Activated CD4-positive, CD25-positive, alpha-beta regulatory T cell treated with anti-CD3 and anti-CD28 coated beads, Interleukin-2, amount 50 U/mL, for 24 hours (primary cell): ENCODE measurements around the gene GPBP1L1.
"Not testable (repeated sequence)": the region's sequence is repeated elsewhere in the genome, so short reads cannot be mapped to it uniquely, and the experiment has no call there.

ENCODE experiments used
- ATAC-seq, 2 donors: fragments of 150-1000 bp; cut with Tn5 transposase; one replicate each; pipeline ENCODE4 v1.10.0; 2021; ENCODE audit warnings: mild to moderate bottlenecking in 1 of 2, moderate library complexity in 1 of 2

The GPBP1L1 gene

GRCh38 chr1:45629035-45629434, 57.3 kb downstream of the GPBP1L1 start:
- no peak for ATAC-seq

- ATAC-seq, result no peak
Observed at GRCh38 chr1:45623972-45624371, 62.4 kb downstream of the GPBP1L1 start, which contains the start of gene CCDC17. Gene CCDC17 (minus strand): TSS chr1:45624054. CDS start chr1:45623909, 145 bp downstream.

GRCh38 chr1:45622524-45623394, 63.6 kb downstream of the GPBP1L1 start:
- ATAC-seq, result no peak

GRCh38 chr1:45621895-45622523, 64.3 kb downstream of the GPBP1L1 start:
- no peak for ATAC-seq

- ATAC-seq, result no peak
Observed at GRCh38 chr1:45621501-45621836, 64.9 kb downstream of the GPBP1L1 start.

GRCh38 chr1:45620588-45621500, 65.5 kb downstream of the GPBP1L1 start:
- no peak for ATAC-seq

GRCh38 chr1:45619149-45619921, 67.0 kb downstream of the GPBP1L1 start:
- no peak for ATAC-seq

- peak in 1 of 2 donors; percentile 15 for ATAC-seq
Observed at GRCh38 chr1:45617618-45618017, 68.7 kb downstream of the GPBP1L1 start.

- no peak for ATAC-seq
Observed at GRCh38 chr1:45615885-45616284, 70.4 kb downstream of the GPBP1L1 start.

GRCh38 chr1:45612941-45613579, 73.3 kb downstream of the GPBP1L1 start:
- ATAC-seq, result no peak

- ATAC-seq, result no peak
Observed at GRCh38 chr1:45610589-45611226, 75.6 kb downstream of the GPBP1L1 start.

- ATAC-seq, result no peak
Observed at GRCh38 chr1:45608175-45609156, 77.9 kb downstream of the GPBP1L1 start.

- ATAC-seq, result no peak
Observed at GRCh38 chr1:45607404-45608074, 78.8 kb downstream of the GPBP1L1 start.

- ATAC-seq, result no peak
Observed at GRCh38 chr1:45604239-45604638, 82.1 kb downstream of the GPBP1L1 start.

- not testable (repeated sequence) for ATAC-seq
Observed at GRCh38 chr1:45596765-45597164, 89.6 kb downstream of the GPBP1L1 start.

GRCh38 chr1:45594412-45594811, 91.9 kb downstream of the GPBP1L1 start:
- no peak for ATAC-seq

- peak; percentile 35 to 37 for ATAC-seq
Observed at GRCh38 chr1:45589861-45590260, 96.5 kb downstream of the GPBP1L1 start.

GRCh38 chr1:45586769-45587168, 99.6 kb downstream of the GPBP1L1 start:
- no peak for ATAC-seq

GRCh38 chr1:45585496-45586075, 100.7 kb downstream of the GPBP1L1 start:
- ATAC-seq, result no peak
